ENCODE data around the gene GUCA1C. TPM values are rescaled to one million over a fixed set of nuclear protein-coding genes. Genes with fewer than 3 reads are reported as not detected.

The GUCA1C gene
- total RNA-seq, 1 donor from 2014 or later = not detected

- H3K4me3 Mint-ChIP-seq (ENCODE audit: unreplicated experiment) = no peak overlapping the region
- H3K9me3 Mint-ChIP-seq (ENCODE audit: unreplicated experiment) = no peaks in the 10 kb centered on the region
- TF ChIP-seq, protein P1, sequence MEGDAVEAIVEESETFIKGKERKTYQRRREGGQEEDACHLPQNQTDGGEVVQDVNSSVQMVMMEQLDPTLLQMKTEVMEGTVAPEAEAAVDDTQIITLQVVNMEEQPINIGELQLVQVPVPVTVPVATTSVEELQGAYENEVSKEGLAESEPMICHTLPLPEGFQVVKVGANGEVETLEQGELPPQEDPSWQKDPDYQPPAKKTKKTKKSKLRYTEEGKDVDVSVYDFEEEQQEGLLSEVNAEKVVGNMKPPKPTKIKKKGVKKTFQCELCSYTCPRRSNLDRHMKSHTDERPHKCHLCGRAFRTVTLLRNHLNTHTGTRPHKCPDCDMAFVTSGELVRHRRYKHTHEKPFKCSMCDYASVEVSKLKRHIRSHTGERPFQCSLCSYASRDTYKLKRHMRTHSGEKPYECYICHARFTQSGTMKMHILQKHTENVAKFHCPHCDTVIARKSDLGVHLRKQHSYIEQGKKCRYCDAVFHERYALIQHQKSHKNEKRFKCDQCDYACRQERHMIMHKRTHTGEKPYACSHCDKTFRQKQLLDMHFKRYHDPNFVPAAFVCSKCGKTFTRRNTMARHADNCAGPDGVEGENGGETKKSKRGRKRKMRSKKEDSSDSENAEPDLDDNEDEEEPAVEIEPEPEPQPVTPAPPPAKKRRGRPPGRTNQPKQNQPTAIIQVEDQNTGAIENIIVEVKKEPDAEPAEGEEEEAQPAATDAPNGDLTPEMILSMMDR (IDR thresholded peaks at IDR 0.05) = no peak
- no peak for DNase-seq (ENCODE audit: extremely low spot score, unreplicated experiment)
- no peaks in the 10 kb centered on the region for H3K36me3 Mint-ChIP-seq (ENCODE audit: unreplicated experiment)
- no peak overlapping the region for H3K27ac Mint-ChIP-seq (ENCODE audit: unreplicated experiment)
- H3K4me1 Mint-ChIP-seq (ENCODE audit: unreplicated experiment) = no peaks in the 10 kb centered on the region
- H3K27me3 Mint-ChIP-seq (ENCODE audit: unreplicated experiment) = peaks cover 4% of the 10 kb centered on the region
Measured at GRCh38 chr3:108940568-108941263, 13.0 kb downstream of the GUCA1C start.

- TF ChIP-seq, protein P1 (IDR thresholded peaks at IDR 0.05) = no peak
- Mint-ChIP-seq H3K9me3 (ENCODE audit: unreplicated experiment) (no peaks in the 10 kb centered on the region), H3K27ac (ENCODE audit: unreplicated experiment) (no peak overlapping the region), H3K4me1 (ENCODE audit: unreplicated experiment) (no peaks in the 10 kb centered on the region), H3K36me3 (ENCODE audit: unreplicated experiment) (no peaks in the 10 kb centered on the region), H3K4me3 (ENCODE audit: unreplicated experiment) (no peak overlapping the region), H3K27me3 (ENCODE audit: unreplicated experiment) (peaks cover 4% of the 10 kb centered on the region)
- no peak for DNase-seq (ENCODE audit: extremely low spot score, unreplicated experiment)
Measured at GRCh38 chr3:108940166-108940565, 13.5 kb downstream of the GUCA1C start.

- H3K36me3 Mint-ChIP-seq (ENCODE audit: unreplicated experiment) = no peaks in the 10 kb centered on the region
- H3K27me3 Mint-ChIP-seq (ENCODE audit: unreplicated experiment) = peaks cover 4% of the 10 kb centered on the region
- H3K9me3 Mint-ChIP-seq (ENCODE audit: unreplicated experiment) = no peaks in the 10 kb centered on the region
- TF ChIP-seq, protein P1 (IDR thresholded peaks at IDR 0.05) = no peak
- H3K27ac Mint-ChIP-seq (ENCODE audit: unreplicated experiment) = no peak overlapping the region
- no peak for DNase-seq (ENCODE audit: extremely low spot score, unreplicated experiment)
- H3K4me3 Mint-ChIP-seq (ENCODE audit: unreplicated experiment) = no peak overlapping the region
- no peaks in the 10 kb centered on the region for H3K4me1 Mint-ChIP-seq (ENCODE audit: unreplicated experiment)
Measured at GRCh38 chr3:108936924-108937689, 16.6 kb downstream of the GUCA1C start.

DNA sequence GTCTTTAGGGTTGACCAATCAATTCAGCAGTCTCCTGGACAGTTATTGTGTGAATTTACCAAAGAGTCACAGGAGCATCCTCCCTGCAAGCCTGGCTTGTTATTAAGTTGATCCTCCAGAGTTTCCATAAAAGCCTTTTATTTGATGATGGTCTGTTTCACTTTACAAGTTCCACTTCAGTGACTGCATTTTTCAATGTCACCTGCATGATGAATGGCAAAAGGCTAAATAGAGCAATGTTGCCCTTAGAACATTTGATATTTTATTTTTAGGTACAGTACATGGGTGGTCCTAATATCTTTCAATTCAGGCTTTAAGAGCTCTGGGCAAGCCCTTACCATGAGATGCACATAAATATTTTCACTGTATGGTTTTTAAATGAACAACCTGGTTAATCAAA, 22.6 kb downstream of the GUCA1C start:
- H3K36me3 Mint-ChIP-seq (ENCODE audit: unreplicated experiment) = no peaks in the 10 kb centered on the region
- TF ChIP-seq, protein P1 (IDR thresholded peaks at IDR 0.05) = no peak
- no peaks in the 10 kb centered on the region for H3K4me1 Mint-ChIP-seq (ENCODE audit: unreplicated experiment)
- no peaks in the 10 kb centered on the region for H3K9me3 Mint-ChIP-seq (ENCODE audit: unreplicated experiment)
- H3K4me3 Mint-ChIP-seq (ENCODE audit: unreplicated experiment) = no peak overlapping the region
- no peak for DNase-seq (ENCODE audit: extremely low spot score, unreplicated experiment)
- no peaks in the 10 kb centered on the region for H3K27me3 Mint-ChIP-seq (ENCODE audit: unreplicated experiment)
- H3K27ac Mint-ChIP-seq (ENCODE audit: unreplicated experiment) = no peak overlapping the region

- H3K4me1 Mint-ChIP-seq (ENCODE audit: unreplicated experiment) = no peaks in the 10 kb centered on the region
- no peaks in the 10 kb centered on the region for H3K36me3 Mint-ChIP-seq (ENCODE audit: unreplicated experiment)
- H3K27ac Mint-ChIP-seq (ENCODE audit: unreplicated experiment) = no peak overlapping the region
- TF ChIP-seq, protein P1 (IDR thresholded peaks at IDR 0.05) = no peak
- peaks cover 9% of the 10 kb centered on the region for H3K9me3 Mint-ChIP-seq (ENCODE audit: unreplicated experiment)
- H3K4me3 Mint-ChIP-seq (ENCODE audit: unreplicated experiment) = no peak overlapping the region
- H3K27me3 Mint-ChIP-seq (ENCODE audit: unreplicated experiment) = peaks cover 35% of the 10 kb centered on the region
- DNase-seq (ENCODE audit: extremely low spot score, unreplicated experiment) = no peak
Measured at GRCh38 chr3:108918866-108919265, 34.8 kb downstream of the GUCA1C start.

Data from osteocyte (in vitro differentiated cells).